ENCODE data around the gene GNG7.
"Not testable (repeated sequence)": the region's sequence is repeated elsewhere in the genome, so short reads cannot be mapped to it uniquely, and the experiment has no call there.

Gene GNG7

DNA sequence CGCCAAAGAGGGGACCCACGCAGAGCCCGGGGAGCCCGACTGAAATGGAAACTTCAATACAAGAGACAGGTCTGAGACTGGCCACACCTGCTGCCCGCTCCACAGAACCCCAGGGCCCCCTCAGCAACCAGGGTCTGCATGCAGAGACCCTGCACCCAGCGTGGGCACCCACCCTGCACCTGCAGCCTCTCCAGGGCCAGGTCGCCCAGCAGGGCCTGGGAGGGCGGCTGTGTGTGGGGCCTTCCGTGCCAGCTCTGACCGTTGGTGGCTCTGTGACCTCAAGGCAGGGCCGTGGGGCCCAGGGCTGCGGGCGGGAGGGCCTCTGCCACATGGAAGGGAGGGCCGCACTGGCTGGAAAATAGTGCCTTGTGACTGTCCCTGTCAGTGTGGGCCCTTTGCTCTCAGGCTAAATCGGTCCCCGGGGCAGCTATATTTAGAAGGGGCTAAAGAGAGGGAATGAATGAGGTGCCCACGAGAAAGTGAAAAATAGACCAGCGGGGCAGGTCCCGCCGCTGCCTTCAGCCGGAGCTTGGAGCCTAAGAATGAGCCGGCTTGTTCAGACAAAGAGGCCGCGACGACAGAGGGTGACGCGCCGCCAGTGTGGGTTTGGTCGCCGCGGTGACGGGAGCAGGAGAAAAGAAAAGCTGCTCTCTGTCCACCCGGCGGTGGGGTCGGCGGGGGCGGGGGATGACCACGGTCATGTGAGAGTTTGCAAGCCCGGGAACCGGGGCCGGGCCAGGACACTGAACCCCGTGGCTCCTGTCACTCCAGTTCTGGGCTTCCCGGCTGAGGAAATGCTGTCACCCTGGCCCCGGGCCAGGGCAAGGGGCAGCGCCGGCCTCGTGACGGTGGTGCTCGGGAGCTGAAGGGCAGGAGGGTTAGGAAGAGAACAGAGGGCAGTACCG, 156.1 kb downstream of the GNG7 start:
- DNase-seq: no peak

DNA sequence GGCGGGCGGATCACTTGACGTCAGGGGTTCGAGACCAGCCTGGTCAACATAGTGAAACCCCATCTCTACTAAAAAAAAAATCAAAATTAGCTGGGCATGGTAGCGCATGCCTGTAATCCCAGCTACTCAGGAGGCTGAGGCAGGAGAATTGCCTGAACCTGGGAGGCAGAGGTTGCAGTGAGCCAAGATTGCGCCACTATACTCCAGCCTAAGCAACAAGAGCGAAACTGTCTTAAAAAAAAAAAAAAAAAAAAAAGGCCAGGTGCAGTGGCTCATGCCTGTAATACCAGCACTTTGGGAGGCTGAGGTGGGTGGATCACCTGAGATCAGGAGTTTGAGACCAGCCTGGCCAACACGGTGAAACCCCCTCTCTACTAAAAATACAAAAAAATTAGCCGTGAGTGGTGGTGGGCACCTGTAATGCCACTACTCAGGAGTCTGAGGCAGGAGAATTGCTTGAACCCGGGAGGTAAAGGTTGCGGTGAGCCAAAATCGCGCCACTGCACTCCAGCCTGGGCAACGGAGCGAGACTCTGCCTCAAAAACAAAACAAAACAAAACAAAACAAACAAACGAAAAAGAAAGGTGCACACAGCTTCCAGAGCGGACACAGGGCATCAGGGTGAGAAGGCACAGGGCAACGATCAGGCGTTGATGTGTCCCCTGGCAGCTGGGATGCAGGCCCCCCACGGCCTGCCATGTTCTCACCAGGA, 156.9 kb downstream of the GNG7 start:
- not testable (repeated sequence) for DNase-seq

DNA sequence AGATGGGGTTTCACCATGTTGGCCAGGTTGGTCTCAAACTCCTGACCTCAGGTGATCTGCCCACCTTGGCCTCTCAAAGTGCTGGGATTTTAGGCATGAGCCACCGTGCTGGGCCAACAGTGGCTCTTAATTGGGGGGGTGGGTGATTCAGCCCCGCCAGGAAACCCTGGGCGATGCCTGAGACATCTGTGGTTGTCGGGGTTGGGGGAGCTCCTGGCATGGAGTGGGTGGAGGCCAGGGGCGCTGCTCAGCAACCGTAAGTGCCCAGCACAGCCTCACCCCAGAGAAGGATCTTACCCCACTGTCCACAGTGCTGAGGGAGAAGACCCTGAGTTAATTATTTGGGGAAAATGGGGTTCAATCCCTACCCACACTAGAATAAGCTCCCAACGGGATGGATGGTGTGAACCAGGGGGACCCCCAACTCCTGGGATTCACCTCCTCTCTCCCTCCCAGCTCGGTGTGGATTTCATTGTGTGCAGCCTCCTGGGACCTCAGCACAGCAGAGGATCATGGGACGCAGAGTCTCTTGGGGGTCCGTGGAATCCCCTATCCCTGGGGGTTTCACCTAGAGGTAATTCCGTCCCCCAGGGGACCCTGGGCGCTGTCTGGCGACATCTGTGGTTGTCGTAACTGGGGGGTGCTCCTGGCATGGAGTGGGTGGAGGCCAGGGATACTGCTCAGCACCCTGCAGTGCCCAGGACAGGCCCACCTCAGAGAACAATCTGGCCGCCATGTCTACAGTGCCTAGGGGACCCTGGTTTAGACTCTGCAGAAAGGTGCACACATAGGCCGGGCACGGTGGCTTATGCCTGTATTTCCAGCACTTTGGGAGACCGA, 157.7 kb downstream of the GNG7 start:
- no peak for DNase-seq

DNA sequence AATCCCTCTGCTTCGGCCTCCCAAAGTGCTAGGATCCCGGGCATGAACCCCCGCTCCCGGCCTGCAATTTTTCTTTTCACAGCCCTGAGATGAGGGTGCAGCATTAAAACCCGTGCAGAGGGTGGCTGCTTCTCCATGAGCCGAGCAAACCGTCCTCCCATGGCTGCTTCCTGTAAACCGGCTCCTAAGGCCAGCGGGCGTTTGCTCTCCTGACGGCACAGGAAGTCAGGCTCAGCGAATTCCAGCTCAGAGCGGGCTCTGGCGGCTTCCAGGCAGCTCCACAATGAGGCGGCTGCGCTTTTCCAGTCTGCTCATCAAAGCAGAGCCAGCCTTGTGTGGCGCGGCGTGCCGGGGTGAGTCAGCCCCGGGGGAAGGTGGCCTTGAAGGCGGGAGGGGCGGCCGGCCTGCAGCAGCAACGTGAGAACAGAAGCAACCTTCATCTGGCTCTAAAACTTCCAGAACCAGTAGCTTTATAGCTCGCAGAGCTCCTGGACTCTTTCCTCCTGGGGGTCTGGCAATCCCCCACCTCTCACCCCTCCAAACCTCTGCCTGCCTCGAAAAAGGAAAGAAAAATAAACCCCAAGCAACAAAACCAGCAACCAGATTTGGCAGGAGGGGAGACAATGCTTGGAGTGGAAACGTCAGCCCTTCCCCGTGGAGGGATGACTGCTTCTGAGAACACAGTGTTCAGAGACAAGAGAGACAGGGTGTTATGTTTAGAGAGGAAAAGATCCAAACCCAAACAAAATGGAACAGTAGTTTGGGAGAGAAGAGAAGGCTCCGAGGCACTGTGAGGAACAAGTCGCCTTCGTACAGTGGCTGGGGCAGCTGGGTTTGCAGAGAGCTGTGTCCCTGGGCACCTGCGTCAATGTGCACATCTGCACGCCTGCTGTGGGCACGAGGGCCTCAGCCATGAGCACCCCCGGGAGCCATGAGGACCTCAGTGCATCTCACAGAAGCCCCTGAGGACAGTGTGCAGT, 158.7 kb downstream of the GNG7 start:
- DNase-seq: peak; percentile 75

DNA sequence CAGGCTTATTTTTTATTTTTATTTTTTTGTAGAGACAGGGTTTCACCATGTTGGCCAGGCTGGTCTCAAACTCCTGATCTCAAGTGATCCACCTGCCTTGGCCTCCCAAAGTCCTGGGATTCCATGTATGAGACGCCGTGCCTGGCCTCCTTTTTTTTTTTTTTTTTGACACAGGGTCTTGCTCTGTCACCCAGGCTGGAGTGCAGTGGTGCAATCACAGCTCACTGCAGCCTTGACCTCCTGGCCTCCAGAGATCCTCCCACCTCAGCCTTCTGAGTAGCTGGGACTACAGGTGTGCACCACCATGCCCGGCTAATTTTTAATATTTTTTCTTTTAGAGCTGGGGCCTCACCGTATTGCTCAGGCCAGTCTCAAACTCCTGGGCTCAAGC, 159.4 kb downstream of the GNG7 start:
- DNase-seq: not testable (repeated sequence)

DNA sequence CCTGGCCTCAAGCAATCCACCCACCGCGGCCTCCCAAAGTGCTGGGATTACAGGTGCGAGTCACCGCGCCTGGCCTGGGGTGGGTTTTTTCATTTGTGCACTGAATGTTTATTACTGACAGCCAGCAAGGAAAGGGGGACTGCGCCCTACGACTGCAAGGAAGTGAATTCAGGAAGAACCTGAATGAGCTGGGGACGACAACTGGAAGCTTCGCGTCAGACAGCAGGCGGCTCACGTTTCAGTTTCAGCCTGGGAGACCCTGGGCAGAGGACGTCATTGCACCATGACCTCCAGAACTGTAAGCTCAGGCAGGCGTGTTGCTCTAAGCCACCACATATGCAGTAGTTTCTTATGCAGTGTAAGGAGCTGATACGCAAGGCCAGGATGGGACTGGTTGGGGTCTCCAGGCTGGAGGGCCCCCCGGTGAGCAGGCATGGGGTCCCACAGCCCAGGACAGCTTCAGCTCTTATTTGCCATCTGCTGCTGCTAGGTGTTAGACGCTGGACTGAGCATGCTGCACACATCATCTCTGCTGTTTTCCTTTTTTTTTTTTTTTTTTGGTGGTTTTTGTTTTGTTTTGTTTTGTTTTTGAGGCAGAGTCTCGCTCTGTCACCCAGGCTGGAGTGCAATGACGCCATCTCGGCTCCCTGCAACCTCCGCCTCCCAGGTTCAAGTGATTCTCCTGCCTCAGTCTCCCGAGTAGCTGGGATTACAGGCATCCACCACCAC, 160.0 kb downstream of the GNG7 start:
- DNase-seq: no peak

DNA sequence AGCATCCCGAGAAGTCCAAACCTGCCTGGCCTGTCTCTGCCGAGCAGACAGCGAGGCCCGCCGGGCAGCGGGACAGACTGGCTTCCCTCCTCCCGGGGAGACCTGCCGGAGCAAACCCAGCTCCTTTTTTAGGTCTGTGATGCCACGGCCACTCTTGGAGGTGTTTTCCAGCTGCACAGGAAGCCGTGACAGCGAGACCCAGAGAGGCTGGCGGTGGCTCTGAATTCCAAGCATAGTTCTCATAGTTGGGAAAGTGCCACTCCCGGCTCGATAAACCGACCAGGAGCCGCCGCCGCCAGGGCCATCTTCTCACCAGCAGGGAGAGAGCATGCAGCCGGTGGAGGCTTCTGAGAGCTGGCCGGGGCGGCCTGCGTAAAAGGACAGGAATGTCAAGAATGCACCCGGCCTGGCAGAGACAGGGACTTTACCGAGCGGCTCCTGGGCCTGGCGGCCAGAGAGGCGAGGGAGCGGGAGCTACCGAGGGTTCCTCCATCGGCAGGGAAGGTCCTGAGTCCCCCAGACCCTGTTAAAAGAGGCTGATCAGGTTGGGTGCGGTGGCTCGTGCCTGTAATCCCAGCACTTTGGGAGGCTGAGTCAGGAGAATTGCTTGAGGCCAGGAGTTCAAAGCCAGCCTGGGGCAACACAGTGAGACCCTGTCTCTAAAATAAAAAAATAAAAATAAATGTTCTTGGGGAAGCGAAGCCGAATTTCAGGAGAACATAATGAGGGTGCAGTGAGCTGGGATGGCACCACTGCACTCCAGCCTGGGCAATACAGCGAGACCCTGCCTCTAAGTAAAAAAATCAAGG, 161.6 kb downstream of the GNG7 start:
- no peak for DNase-seq

DNA sequence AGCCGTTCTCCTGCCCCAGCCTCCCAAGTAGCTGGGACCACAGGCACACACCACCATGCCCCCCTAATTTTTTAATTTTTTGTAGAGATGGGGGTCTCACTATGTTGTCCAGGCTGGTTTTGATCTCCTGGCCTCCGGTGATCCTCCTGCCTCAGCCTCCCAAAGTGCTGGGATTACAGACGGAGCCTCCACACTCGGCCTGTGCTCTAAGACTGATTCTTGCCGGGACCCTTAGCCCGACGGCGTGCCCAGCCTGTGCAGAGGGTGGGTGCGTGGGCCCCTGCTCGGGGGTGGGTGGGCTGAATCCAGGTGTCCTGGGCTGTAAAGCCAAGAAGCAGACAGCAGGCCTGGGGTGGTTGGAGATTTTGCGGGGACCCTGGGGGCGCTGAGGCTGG, 162.2 kb downstream of the GNG7 start:
- no peak for DNase-seq

DNA sequence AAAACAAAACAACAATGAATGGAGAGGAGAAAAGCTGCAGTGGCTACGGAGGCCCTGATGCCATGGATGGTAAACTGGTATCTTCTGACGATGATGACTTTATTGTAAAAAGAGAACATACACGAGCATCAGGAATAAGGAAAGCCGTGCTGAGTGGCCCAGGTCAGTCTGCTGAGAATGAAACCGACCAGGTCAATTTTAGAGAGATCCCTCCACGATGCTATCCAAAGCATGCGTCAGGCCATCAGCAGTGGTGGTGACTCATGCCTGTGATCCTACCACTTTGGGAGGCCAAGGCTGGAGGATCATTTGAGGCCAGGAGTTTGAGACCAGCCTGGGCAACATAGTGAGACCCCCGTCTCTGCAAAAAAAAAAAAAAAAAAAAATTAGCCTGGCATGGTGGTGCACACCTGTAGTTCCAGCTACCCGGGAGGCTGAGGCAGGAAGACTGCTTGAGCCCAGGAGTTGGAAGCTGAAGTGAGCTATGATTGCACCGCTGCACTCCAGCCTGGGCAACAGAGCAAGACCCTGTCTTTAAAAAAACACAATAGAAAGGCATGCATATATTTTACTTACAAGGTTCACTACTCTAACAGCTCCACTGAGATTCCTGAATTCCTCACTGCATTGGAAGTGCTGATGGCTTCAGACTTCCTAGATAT, 164.3 kb downstream of the GNG7 start:
- DNase-seq: no peak

DNA sequence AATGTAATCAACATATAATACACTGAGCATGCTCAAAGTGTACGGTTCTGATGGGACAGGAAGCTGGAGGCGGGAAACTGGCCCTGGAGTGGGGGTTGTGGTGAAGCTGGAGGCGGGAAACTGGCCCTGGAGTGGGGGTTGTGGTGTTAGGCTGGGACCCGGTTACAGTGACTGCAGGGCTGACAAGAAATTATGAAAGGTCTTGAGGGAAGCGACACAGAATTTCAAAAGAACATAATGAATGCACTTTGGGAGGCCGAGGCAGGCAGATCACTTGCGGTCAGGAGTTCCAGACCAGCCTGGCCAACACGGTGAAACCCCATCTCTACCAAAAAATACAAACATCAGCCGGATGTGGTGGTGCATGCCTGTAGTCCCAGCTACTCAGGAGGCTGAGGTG, 164.9 kb downstream of the GNG7 start:
- peak; percentile 73 for DNase-seq

DNA sequence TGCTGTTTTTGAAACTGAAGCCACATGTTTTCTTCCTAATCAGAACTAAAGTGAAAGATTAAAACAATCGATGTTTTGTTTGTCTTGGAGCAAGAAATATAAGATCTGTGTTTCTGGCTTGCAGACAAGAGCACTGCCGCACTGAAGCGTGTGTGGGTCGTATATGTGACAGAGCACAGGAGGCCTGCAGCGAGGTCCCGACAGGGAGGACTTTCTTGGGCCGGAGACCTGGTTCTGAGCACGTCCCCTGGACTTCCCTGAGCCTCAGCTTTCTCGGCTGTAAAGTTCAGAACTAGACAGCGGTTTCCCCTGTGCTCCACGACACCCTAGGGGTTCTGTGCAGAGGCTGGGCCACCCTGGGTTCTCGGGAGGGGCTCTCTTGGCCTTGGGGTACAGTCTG, 166.0 kb downstream of the GNG7 start:
- no peak for DNase-seq

DNA sequence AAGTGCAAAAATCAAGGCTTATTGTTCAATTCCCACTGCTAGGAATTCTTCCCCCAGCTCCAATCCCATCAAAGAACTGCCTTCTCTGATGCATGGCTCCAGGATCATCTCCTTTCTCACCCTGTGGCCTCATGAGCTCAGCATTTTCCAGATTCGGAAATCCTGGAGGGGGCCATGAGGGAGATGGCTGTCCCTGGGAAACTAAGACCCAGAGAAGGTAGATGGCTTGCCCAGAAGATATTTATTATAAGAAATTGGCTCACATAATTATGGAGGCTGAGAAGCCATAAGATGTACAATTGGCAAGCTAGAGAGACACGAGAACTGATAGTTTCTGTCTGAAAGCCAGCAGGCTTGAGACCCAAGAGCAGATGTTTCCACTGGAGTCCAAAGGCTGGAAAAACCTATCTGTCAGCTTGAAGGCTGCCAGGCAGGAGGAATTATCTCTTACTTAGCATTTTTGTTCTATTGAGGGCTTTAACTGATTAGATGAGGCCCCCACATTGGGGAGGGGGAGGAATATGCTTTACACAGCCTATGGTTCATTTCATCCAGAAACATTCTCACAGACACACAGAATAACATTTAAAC, 168.0 kb downstream of the GNG7 start:
- DNase-seq: no peak

DNA sequence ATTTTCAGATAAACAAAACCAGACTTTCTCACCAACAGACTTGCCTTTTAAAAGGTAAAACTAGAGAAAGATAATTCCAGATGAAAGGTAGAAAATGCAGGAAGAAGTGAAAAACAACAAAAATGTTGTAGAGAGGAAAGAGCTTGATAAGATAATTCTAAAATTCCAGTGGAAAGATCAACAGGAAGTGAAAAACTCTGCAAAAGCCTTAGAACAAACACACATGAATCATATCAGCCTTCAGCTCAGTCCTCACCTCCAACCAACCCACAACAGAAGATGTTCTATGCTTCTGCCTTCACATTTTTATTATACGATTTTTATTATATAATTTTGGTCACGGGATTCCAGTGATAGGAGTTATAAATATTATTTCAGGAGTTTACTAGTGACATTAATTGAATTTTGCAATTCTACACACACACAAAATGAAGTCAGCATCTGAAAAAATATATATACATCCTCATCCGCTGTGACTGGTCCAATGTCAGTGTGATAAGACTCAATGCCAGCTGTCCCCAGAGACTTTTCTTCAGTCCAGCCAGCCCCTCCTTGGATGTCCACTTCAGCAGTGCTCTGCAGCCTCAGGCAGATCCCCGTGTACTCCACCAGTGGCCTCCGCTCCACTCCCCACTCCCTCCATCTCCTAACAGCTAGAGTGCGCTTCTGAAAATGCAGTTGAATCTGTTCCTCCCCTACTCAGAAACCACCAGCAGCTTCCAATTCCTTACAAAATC, 168.6 kb downstream of the GNG7 start:
- peak; percentile 21 for DNase-seq

DNA sequence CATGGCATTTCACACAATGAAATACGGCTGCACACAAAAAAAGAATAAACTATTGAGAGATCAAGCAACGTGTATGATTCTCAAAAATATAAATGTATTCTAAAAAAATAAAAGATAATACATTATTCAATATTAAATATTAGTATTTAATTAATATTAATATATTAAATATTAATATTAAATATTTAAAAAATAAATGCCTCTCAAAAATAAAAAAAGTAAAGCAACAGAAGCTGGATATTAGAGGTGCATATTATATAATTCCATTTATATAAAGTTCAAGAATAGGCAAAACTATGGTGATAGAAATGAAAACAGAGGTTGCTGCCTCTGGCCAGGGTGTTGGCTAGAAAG, 169.4 kb downstream of the GNG7 start:
- DNase-seq: no peak

DNA sequence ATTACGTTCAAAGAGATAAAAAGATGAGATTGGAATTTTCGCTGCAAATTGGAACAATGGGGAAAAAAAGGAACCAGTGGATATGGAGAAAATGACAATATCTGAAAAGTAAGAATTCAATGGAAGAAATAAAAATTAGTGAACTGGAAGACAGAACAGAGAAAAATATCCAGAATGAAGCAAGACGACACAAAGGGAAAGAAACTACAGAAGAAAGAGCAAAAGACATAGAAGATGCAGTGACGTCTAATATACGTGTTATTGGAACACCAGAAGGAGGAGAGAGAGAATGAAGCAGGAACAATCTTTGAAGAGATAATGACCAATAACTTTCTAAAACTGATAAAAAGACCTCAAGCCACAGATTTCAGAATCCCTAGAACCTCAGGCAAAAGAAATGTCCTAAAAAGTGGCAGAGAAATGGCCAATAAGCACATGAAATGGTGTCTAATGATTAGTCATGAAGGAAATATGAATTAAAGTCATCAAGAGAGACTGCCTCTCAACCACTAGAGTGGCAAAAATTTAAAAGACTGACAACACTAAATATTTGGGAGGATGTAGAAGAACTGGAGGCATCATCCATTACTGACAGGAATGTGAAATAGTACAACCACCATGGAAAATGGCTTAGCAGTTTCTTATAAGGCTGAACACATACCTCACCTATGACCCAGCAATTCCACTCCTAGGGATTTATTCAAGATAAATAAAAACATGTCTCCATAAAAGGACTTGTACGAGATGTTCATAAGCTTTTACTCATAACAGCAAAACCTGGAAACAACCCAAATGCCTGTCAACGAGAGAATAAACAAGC, 170.0 kb downstream of the GNG7 start:
- DNase-seq: no peak

DNA sequence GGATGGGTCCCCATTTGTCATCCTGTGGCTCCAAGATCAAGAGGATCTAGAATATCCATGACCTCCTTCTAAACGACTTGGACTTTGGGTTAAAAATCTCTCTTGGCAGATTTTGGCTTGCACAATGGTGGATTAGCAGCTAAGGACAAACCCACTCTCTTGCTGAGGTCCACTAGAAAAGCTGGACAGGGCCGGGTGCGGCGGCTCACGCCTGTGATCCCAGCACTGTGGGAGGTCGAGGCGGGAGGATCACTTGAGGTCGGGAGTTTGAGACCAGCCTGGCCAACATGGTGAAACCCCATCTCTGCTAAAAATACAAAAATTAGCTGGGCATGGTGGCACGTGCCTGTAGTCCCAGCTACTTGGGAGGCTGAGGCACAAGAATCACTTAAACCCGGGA, 172.6 kb downstream of the GNG7 start:
- not testable (repeated sequence) for DNase-seq

DNA sequence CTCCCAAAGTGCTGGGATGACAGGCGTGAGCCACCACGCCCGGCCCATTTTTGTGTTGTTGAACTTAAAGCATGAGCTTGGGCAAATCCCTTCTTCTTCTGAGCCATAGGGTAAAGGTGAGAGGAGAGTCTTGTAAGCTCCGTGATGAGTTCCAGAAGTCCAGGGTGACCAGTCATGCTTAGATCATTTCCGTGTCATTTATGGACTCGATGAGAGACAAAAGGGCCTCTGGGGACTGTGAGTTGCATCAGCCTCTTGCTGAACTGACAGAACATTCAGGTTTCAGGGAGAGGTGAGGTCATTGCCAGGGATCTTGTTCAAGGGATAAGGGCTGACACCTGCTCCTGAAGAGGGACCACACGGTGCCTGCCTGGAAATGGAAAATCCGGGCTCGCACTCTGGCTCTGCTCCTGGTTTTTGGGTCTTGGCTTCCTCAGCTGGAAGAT, 173.0 kb downstream of the GNG7 start:
- DNase-seq: no peak

DNA sequence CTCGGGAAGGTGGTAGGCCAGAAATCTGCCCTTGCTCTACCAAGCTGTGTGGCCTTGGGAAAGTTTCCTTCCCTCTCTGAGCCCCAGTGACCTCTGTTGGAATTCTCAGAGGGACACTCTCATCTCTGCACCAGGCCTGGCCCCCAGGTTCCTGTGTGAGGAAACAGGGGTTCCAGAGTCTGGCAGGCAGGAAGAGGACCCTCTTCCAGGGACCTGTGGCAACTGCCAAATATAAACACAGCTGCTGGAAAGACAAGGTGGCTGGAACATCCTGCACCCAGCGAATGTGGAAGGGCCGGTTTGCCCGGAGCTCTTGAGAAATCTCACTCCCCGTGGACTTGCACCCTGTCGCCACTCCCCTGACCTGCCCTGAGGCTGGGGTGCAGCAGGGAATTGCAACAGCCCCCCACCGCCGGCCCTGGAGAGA, 173.8 kb downstream of the GNG7 start:
- DNase-seq: no peak

Measured in activated CD4-positive, alpha-beta T cell treated with anti-CD3 and anti-CD28 coated beads, Interleukin-2, Interleukin-6, amounts not matched to agents 100 ng/mL and 50 ng/mL, durations not matched to agents 16 hours and 8 hours (primary cell).